GM21390 (cell line): ENCODE data around the gene GRID2IP.
"Not testable (repeated sequence)": the region's sequence is repeated elsewhere in the genome, so short reads cannot be mapped to it uniquely, and the experiment has no call there.

Experiments used
- ATAC-seq: cut with Tn5 transposase; IDR thresholded peaks from one replicate; pipeline ENCODE4 v1.9.1; 2021; ENCODE audit not compliant: unreplicated experiment

GRID2IP gene

DNA sequence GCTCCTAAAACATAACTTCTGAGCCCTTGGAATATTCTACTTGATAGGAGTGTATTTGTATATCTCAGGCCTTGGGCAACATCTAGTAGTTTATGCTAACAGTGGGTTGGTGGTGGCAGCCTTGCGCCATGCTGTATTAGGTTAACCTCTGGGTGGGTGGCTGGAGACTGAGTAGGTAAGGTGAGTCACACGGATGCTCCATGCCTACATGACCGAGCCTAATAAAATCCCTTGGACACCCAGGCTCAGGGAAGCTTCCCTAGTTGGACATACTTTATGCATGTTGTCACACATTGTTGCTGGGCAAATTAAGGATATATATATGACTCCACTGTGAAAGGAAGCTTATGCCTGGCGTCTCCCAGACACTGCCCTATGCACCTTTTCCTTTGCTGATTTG is 97.5 kb downstream of the GRID2IP start:
- ATAC-seq, result no peak

DNA sequence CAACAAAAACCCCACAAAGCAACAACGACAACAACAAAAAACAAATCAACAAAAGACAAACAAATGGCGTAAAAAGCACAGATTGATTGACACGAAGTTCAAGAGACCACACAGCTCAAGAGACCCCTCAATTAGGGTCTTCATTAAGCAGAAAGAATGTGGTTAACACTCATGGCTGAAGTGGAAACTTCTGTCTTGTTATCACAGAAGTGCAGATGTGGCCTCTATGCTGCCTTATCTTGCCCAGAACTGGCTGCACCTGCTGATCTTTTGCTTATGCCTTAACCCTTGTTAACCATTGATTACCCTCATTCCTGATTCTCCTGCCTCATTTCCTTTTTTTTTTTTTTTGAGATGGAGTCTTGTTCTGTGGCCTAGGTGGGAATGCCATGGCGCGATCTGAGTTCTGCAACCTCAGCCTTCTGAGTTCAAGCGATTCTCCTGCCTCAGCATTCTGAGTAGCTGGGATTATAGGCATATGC is 100.0 kb downstream of the GRID2IP start:
- ATAC-seq, result no peak

GRCh38 chr7:6450591-6450990 is 100.7 kb downstream of the GRID2IP start:
- not testable (repeated sequence) for ATAC-seq

- ATAC-seq, result not testable (repeated sequence)
These were observed 101.4 kb downstream of the GRID2IP start for GRCh38 chr7:6449884-6450283.

DNA sequence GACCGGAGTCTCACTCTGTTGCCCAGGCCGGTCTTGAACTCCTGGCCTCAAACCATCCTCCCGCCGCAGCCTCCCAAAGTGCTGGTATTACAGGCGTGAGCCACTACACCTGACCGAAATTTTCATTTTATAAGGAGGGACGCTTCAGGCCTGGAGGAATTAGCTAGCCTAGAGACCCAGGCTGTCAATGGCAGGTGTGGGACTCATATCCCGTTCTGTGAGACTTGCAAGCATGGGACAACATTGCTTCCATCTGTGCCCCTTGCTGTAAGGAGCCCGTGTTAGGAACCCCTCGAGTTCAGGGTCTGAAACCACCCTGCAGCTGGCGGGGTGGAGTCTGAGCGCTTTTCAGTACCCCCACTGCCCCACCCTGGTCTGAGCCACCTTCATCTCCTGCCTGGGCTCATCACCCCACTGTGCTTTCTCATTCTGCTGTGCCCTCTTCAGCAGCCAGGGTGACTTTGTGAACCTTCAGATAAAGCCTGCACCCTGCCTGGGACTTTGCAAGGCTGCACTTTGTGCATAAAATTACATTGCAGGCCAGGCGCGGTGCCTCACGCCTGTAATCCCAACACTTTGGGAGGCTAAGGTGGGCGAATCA is 102.2 kb downstream of the GRID2IP start:
- no peak for ATAC-seq

DNA sequence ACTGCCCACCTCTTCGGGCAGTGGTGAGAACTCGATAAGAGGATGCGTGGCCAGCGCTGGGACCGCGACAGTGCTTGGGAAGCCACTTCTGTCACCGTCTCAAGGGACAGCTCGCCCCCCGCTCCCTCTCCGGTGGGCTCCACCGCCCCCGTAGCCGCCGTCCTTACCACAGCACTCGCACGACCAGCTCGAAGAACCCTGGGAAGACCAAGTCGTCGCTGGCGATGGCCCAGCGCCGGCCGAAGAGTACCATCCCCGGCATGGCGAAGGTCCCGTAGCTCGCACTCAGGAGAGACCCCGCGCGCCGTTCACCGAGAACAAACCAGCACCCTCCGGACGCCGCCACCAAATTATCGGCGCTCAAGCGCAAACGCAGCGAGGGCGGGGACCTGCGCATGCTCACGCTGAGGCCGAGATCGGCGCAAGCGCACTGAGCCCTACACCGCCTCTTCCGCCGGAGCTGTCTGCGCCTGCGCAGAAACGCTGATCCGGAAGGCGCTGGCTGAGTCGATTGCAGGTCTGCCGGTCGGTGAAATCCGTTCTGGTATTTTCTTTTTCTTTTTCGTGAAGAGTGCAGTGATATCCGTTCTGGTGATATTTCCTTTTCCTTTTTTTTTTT is 103.6 kb downstream of the GRID2IP start, which contains the start of gene DAGLB:
Gene DAGLB (minus strand): TSS at position 374 of the 619 bp plus-strand sequence. CDS start 112 bp downstream, at position 262.
- peak; percentile 72 for ATAC-seq
